KOPT-K1 (cell line): ENCODE measurements around the gene SFI1.

ENCODE experiments used
- H3K27ac ChIP-seq: fragments of 200-600 bp; sonication (generic); 2 replicates; pipeline ENCODE4 v1.5.1; 2016; ENCODE audit warnings: antibody characterized with exemption, mild to moderate bottlenecking, low read depth, low read length; ENCODE audit not compliant: poor library complexity, severe bottlenecking
- H3K36me3 ChIP-seq: fragments of 200-600 bp; sonication (generic); 2 replicates; pipeline ENCODE4 v1.5.1; 2017; ENCODE audit warnings: antibody characterized with exemption, mild to moderate bottlenecking, low read length, moderate library complexity; ENCODE audit not compliant: insufficient read depth
- H3K9me3 ChIP-seq: fragments of 200-600 bp; sonication (generic); 2 replicates; pipeline ENCODE4 v1.5.1; 2017; ENCODE audit warnings: antibody characterized with exemption, low read length, mild to moderate bottlenecking; ENCODE audit not compliant: insufficient read depth, poor library complexity, severe bottlenecking

SFI1 gene

GRCh38 chr22:31607696-31608095, 111.4 kb downstream of the SFI1 start:
- Histone ChIP-seq H3K36me3 (peaks cover 88% of the 10 kb centered on the region), H3K27ac (no peak overlapping the region), H3K9me3 (no peaks in the 10 kb centered on the region)

GRCh38 chr22:31609716-31610115, 113.4 kb downstream of the SFI1 start:
- no peak overlapping the region for H3K27ac ChIP-seq
- H3K36me3 ChIP-seq, result peaks cover 87% of the 10 kb centered on the region
- H3K9me3 ChIP-seq, result no peaks in the 10 kb centered on the region

- Histone ChIP-seq H3K36me3 (peaks cover 87% of the 10 kb centered on the region), H3K9me3 (no peaks in the 10 kb centered on the region), H3K27ac (no peak overlapping the region)
These were observed 114.3 kb downstream of the SFI1 start for GRCh38 chr22:31610611-31611010.

- no peak overlapping the region for H3K27ac ChIP-seq
- peaks cover 87% of the 10 kb centered on the region for H3K36me3 ChIP-seq
- no peaks in the 10 kb centered on the region for H3K9me3 ChIP-seq
These were observed 114.9 kb downstream of the SFI1 start for GRCh38 chr22:31611061-31611760.

GRCh38 chr22:31612891-31613285, 116.6 kb downstream of the SFI1 start:
- H3K27ac ChIP-seq, result no peak overlapping the region
- peaks cover 96% of the 10 kb centered on the region for H3K36me3 ChIP-seq
- no peaks in the 10 kb centered on the region for H3K9me3 ChIP-seq

GRCh38 chr22:31613286-31613903, 117.1 kb downstream of the SFI1 start:
- Histone ChIP-seq H3K9me3 (no peaks in the 10 kb centered on the region), H3K36me3 (peaks cover 96% of the 10 kb centered on the region), H3K27ac (no peak overlapping the region)

- no peak overlapping the region for H3K27ac ChIP-seq
- H3K36me3 ChIP-seq, result peaks cover 96% of the 10 kb centered on the region
These were observed 117.6 kb downstream of the SFI1 start for GRCh38 chr22:31613904-31614296.

GRCh38 chr22:31614781-31615490, 118.6 kb downstream of the SFI1 start:
- H3K9me3 ChIP-seq, result no peaks in the 10 kb centered on the region
- H3K27ac ChIP-seq, result no peak overlapping the region
- peaks cover 96% of the 10 kb centered on the region for H3K36me3 ChIP-seq

More at GRCh38 chr22:31613904-31614296, 117.6 kb downstream of the SFI1 start:
- no peaks in the 10 kb centered on the region for H3K9me3 ChIP-seq

- H3K36me3 ChIP-seq, result peaks cover 96% of the 10 kb centered on the region
- H3K27ac ChIP-seq, result no peak overlapping the region
These were observed 119.1 kb downstream of the SFI1 start for GRCh38 chr22:31615491-31615860.

GRCh38 chr22:31615940-31616314, 119.6 kb downstream of the SFI1 start:
- peaks cover 96% of the 10 kb centered on the region for H3K36me3 ChIP-seq
- H3K27ac ChIP-seq, result no peak overlapping the region
- no peaks in the 10 kb centered on the region for H3K9me3 ChIP-seq

More at GRCh38 chr22:31615491-31615860, 119.1 kb downstream of the SFI1 start:
- no peaks in the 10 kb centered on the region for H3K9me3 ChIP-seq

- H3K9me3 ChIP-seq, result no peaks in the 10 kb centered on the region
- H3K36me3 ChIP-seq, result peaks cover 96% of the 10 kb centered on the region
- H3K27ac ChIP-seq, result no peak overlapping the region
These were observed 120.1 kb downstream of the SFI1 start for GRCh38 chr22:31616315-31616980.

GRCh38 chr22:31618057-31618456, 121.7 kb downstream of the SFI1 start:
- Histone ChIP-seq H3K9me3 (no peaks in the 10 kb centered on the region), H3K27ac (no peak overlapping the region), H3K36me3 (peaks cover 99% of the 10 kb centered on the region)

GRCh38 chr22:31618471-31619176, 122.3 kb downstream of the SFI1 start:
- no peaks in the 10 kb centered on the region for H3K9me3 ChIP-seq
- no peak overlapping the region for H3K27ac ChIP-seq

GRCh38 chr22:31619611-31620300, 123.4 kb downstream of the SFI1 start:
- H3K27ac ChIP-seq, result no peak overlapping the region

More at GRCh38 chr22:31618471-31619176, 122.3 kb downstream of the SFI1 start:
- H3K36me3 ChIP-seq, result peaks cover 99% of the 10 kb centered on the region

More at GRCh38 chr22:31619611-31620300, 123.4 kb downstream of the SFI1 start:
- peaks cover 100% of the 10 kb centered on the region for H3K36me3 ChIP-seq
- H3K9me3 ChIP-seq, result no peaks in the 10 kb centered on the region
